Peyer's patch (tissue), 4 donors: Measurements from ENCODE around the gene ARHGAP24. TPM values are rescaled to one million over a fixed set of nuclear protein-coding genes. Genes with fewer than 3 reads are reported as not detected.
"Not testable (repeated sequence)": the region's sequence is repeated elsewhere in the genome, so short reads cannot be mapped to it uniquely, and the experiment has no call there.

ENCODE experiments used
- DNase-seq, 3 donors: peaks; one replicate each; pipeline ENCODE4 v3.0.0-alpha.2; 2017 to 2019
- H3K27ac ChIP-seq, 4 donors: fragments of 200-600 bp; sonication (generic); one replicate each; pipeline ENCODE4 v1.5.1; 2016 to 2019
- H3K27me3 ChIP-seq, 2 donors: fragments of 200-600 bp; sonication (generic); one replicate each; pipeline ENCODE4 v1.5.1; 2019
- H3K36me3 ChIP-seq, 3 donors: fragments of 200-600 bp; sonication (generic); one replicate each; pipeline ENCODE4 v1.5.1; 2016 to 2019
- H3K4me1 ChIP-seq, 4 donors: fragments of 200-600 bp; sonication (generic); one replicate each; pipeline ENCODE4 v1.5.1; 2016 to 2019
- H3K4me3 ChIP-seq, 4 donors: fragments of 200-600 bp; sonication (generic); 1 replicate in 3 of 4; 2 replicates in 1 of 4; pipeline ENCODE4 v1.5.1; 2016 to 2019; ENCODE audit warnings: mild to moderate bottlenecking in 1 of 4
- H3K9me3 ChIP-seq, 4 donors: fragments of 200-600 bp; sonication (generic); one replicate each; pipeline ENCODE4 v1.5.1; 2016 to 2019; ENCODE audit warnings: mild to moderate bottlenecking in 1 of 4
- POLR2A ChIP-seq, 2 donors: fragments of 450-650 bp; IDR thresholded peaks; one replicate each; pipeline ENCODE4 v1.5.1; 2017; ENCODE audit warnings: antibody characterized with exemption in 2 of 2, mild to moderate bottlenecking in 2 of 2, moderate library complexity in 2 of 2
- total RNA-seq, 4 donors: library from RNA; depleted of rRNA; stranded (reverse); fragments of >200 nt; gene quantifications; one replicate each; pipeline ENCODE4 v1.1.0, GENCODE V29; 2016
- TF ChIP-seq, protein P1 (sequence below), 6 experiments: fragments of 450-650 bp in 4 of 6; fragments of 200-600 bp in 2 of 6; sonication (generic) in 1 of 6; IDR thresholded peaks; one replicate each; pipeline ENCODE4 v1.5.1; 2017 to 2019; ENCODE audit warnings: antibody characterized with exemption in 6 of 6, mild to moderate bottlenecking in 3 of 6, moderate library complexity in 1 of 6

The ARHGAP24 gene
- total RNA-seq, 4 donors from 2014 or later = 4.7 to 330 (median 20.0) TPM

DNA sequence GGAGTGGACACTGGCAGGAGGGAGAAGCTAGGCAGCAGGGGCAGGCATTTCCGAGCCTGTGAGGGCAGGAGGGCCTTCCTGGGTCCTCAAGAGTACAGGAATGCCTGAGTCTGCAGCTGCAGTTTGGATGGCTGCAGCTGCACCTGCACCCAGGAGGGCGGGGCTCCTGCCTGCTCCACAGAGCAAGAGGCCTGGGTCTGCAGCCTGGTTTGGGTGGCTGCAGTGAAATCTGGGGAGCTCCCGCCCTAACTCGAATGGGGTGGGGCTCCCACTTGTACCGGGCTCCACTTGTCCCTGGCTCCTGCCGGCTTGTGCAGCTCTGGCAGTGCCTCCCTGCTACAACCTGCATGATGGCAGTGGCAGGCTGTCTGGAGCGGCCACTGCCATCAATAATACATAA, 436.0 kb downstream of the ARHGAP24 start:
- Histone ChIP-seq H3K9me3 (no peaks in the 10 kb centered on the region), H3K27me3 (no peaks in the 10 kb centered on the region), H3K4me1 (no peaks in the 10 kb centered on the region), H3K36me3 (no peaks in the 10 kb centered on the region), H3K27ac (no peak overlapping the region), H3K4me3 (no peak overlapping the region)
- no peak for TF ChIP-seq POLR2A (IDR thresholded peaks at IDR 0.05)
- TF ChIP-seq, protein P1, sequence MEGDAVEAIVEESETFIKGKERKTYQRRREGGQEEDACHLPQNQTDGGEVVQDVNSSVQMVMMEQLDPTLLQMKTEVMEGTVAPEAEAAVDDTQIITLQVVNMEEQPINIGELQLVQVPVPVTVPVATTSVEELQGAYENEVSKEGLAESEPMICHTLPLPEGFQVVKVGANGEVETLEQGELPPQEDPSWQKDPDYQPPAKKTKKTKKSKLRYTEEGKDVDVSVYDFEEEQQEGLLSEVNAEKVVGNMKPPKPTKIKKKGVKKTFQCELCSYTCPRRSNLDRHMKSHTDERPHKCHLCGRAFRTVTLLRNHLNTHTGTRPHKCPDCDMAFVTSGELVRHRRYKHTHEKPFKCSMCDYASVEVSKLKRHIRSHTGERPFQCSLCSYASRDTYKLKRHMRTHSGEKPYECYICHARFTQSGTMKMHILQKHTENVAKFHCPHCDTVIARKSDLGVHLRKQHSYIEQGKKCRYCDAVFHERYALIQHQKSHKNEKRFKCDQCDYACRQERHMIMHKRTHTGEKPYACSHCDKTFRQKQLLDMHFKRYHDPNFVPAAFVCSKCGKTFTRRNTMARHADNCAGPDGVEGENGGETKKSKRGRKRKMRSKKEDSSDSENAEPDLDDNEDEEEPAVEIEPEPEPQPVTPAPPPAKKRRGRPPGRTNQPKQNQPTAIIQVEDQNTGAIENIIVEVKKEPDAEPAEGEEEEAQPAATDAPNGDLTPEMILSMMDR (IDR thresholded peaks at IDR 0.05) = no peak
- no peak for DNase-seq

DNA sequence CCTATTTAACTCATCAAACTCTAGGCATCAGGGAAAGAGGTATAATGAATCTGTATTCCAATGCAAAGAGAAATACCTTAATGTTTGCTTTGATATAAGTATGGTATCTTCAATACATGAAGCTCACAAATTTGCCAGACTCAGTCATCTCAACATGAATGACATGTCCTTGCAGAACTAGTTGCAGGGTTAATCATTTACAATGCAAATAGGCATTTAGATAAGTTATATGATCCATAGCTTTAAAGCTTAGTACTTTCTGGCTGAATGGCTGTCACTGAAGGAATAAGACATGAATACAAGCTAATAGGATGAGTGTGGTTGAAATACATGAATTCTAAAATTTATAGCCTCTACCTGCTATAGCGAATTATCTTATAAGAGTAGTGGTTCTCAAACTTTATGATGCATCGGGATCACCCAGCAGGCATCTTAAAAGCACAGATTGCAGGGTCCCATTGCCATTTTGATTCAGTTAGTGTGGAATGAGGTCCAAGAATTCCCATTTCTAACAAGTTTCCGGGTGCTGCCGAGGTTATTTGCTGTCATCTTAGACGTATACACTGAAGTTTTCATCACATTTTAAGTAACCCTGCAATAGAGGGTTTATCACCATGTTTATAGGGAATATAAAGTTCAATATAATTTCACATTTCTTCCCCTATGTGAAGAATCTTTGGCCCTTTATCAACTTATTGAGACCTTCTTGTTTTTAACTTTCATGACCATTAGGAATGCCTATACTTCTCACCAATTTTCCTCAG, 439.2 kb downstream of the ARHGAP24 start:
- H3K36me3 ChIP-seq = no peaks in the 10 kb centered on the region
- no peaks in the 10 kb centered on the region for H3K4me1 ChIP-seq
- no peak overlapping the region for H3K4me3 ChIP-seq
- no peak overlapping the region for H3K27ac ChIP-seq
- no peaks in the 10 kb centered on the region for H3K27me3 ChIP-seq
- TF ChIP-seq POLR2A (IDR thresholded peaks at IDR 0.05) = no peak
- TF ChIP-seq, protein P1 (IDR thresholded peaks at IDR 0.05) = no peak
- no peaks in the 10 kb centered on the region for H3K9me3 ChIP-seq
- DNase-seq = no peak

- not testable (repeated sequence) for DNase-seq, H3K4me3 ChIP-seq, H3K36me3 ChIP-seq, H3K27me3 ChIP-seq, H3K27ac ChIP-seq, H3K9me3 ChIP-seq, H3K4me1 ChIP-seq
Measured at GRCh38 chr4:85915570-85915969, 440.6 kb downstream of the ARHGAP24 start.

DNA sequence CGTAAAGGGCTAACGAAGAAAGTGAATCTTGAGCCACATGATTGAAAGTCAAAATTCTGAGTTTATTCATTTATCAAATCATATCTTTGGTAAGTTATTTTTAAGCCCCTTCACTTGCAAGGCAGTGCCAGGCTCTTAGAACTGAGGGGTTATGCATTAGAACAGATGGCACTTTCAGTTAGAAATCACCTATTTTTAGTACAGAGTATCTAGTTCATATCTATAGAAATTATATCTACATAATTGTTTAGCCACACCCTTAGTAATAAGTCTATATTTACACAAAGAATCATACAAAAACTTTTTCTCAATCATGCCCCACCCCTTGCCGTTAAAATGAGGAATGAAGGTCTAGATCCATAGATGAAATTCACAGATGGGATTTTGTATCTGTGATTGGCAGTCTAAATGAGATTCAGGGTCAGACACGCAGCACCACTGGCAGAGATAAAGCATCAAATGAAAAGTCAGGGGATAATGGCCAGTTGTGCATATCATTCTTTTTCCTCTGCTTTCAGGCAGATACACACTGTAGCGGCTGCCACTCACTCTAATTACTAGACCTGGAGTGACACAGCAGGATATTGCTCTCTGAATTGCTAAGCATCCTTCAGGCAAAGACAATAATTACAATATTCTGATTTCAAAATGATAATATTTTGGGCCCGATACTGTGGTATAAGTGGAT, 444.4 kb downstream of the ARHGAP24 start:
- Histone ChIP-seq H3K4me1 (no peaks in the 10 kb centered on the region), H3K4me3 (no peak overlapping the region), H3K27me3 (no peaks in the 10 kb centered on the region), H3K9me3 (no peaks in the 10 kb centered on the region), H3K27ac (no peak overlapping the region), H3K36me3 (no peaks in the 10 kb centered on the region)
- no peak for DNase-seq
- TF ChIP-seq, protein P1 (IDR thresholded peaks at IDR 0.05) = no peak
- no peak for TF ChIP-seq POLR2A (IDR thresholded peaks at IDR 0.05)

DNA sequence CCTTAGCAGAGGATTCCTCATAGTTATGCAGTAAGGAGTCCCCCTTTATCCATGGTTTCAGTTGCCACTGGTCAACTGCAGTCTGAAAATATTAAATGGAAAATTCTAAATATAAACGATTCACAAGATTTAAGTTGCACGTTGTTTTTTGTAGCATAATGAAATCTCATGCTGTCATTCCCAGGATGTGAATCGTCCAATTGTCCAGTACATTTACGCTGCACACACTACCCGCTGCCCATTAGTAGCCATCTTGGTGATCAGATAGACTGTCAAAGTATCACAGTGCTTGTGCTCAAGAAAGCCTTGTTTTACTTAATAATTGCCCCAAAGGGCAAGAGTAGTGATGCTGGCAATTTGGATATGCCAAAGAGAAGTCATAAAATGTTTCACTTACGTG, 450.1 kb downstream of the ARHGAP24 start:
- H3K27ac ChIP-seq = no peak overlapping the region
- no peak for DNase-seq
- H3K4me1 ChIP-seq = peaks cover 0 to 15% (median 6%) of the 10 kb centered on the region in 4 donors
- no peaks in the 10 kb centered on the region for H3K9me3 ChIP-seq
- TF ChIP-seq, protein P1 (IDR thresholded peaks at IDR 0.05) = no peak
- no peak for TF ChIP-seq POLR2A (IDR thresholded peaks at IDR 0.05)
- no peaks in the 10 kb centered on the region for H3K27me3 ChIP-seq
- no peaks in the 10 kb centered on the region for H3K36me3 ChIP-seq
- no peak overlapping the region for H3K4me3 ChIP-seq
